GM21367 (cell line): ENCODE results near the gene PXDN.
"Not testable (repeated sequence)": the region's sequence is repeated elsewhere in the genome, so short reads cannot be mapped to it uniquely, and the experiment has no call there.

Source experiments
- ATAC-seq: cut with Tn5 transposase; IDR thresholded peaks from one replicate; pipeline ENCODE4 v1.9.1; 2021; ENCODE audit not compliant: unreplicated experiment

Gene PXDN

DNA sequence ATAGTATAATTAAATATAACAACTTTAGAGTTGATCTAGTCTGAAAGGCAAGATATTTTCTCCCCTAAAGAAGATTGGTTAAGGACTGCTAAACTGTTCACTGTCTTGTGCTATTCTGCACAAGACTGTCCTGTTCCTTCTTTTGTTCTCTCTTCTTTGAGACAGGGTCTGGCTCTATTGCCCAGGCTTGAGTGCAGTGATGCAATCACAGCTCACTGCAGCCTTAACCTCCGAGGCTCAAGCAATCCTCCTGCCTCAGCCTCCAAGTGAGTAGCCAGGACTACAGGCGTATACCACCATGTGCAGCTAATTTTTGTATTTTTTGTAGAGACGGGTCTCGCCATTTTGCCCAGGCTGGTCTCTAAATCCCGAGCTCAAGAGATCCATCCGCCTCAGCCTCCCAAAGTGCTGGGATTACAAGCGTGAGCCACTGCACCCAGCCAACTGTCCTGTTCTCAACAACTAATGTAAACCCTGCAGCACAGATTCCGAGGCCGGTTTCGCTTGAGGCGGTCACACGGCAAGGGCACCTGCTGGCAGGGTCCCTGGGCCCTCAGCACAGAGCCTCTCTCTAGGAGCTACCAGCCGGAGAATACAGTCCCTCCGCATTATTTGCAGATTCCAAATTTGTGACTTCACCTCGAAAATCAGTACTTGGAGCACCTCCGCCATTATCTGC, 16.4 kb downstream of the PXDN start:
- no peak for ATAC-seq

DNA sequence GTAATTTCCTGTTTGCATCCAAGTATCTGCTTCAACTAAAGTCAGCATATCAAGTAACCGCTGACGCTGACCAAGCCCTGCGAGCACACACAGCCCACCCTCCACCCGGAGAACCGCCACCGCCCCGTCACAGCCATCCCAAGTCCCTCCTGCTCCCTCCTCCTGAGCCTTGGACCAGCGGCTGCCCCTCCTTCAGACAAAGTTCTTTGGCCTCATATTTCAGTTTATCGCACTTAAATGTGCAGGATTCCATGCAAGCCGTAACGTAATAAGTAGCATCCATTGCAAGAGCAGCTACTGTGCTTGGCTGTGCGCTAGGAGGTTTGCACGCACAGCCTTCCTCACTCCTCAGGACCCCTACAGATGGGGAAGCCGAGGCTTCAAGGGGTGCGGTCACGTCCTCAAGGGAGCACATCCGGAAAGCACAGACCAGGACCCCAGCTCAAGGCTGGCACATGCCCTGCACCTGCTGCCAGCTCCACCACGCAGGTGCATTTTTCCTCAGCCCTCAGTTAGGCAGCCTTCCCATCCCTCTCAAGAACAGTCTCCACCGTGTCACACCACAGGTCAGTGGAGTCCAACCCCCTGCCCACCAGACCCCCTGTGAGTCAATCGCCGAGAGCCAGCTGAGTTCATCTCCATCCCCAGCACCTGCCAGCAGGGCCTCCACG, 17.1 kb downstream of the PXDN start:
- ATAC-seq: no peak

DNA sequence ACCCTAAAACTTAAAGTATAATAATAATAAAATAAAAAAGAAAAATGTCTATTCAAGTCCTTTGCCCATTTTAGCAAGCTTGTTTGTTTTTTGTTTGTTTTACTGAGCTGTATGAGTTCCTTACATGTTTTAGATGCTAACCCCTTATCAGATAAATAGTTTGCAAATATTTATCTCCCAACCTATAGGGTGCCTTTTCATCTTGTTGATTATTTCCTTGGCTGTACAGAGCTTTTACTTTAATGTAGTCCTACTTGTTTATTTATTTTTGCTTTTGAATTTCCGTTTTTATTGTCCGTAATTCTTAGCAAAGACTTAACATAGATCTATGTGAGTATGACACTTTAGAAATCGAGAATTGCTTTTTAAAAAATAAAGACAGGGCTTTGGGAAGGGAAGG, 17.8 kb downstream of the PXDN start:
- no peak for ATAC-seq

DNA sequence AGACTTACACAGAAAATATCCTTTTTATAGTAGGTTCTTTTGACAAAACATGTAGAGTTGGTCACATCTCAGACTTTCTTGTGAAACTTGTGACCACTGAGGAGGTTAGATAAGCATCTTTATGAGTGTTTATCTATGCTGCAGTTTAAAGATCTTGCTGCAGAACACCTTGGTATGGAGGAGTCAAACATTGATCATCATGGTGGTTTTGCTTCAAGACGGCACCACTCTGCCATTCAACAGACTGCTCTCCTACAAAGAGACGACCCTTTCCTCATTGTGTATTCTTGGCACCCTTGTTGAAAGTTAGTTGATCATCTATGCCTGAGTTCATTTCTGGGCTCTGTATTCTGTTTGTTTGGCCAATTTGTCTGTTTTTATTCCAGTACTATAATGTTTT, 20.0 kb downstream of the PXDN start:
- ATAC-seq: not testable (repeated sequence)

DNA sequence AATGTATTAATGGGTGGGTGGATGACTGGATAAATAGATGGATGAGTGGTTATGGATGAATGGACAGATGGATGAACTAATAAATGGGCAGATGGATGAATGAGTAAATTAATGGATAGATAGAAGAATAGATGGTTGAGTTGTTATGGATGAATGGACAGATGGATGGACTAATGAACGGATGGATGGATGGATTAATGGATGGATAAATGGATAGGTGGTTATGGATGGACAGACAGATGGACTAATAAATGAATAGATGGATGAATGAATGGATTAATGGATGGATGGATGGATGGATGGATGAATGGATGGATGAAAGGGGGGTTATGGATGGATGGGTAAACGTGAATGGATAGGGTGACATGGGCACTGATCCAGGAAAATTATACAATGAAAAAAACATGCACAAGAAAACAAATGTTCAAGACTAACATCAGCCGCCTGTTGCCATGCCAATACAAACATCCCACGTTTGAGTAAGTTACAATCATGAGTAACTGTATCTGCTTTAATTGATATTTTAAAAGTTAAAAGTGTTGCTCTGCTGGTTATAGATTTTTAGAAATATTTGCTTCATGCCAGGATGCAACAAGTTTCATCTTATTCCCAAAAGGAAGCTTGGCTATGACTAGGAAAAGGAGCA, 20.8 kb downstream of the PXDN start:
- no peak for ATAC-seq

DNA sequence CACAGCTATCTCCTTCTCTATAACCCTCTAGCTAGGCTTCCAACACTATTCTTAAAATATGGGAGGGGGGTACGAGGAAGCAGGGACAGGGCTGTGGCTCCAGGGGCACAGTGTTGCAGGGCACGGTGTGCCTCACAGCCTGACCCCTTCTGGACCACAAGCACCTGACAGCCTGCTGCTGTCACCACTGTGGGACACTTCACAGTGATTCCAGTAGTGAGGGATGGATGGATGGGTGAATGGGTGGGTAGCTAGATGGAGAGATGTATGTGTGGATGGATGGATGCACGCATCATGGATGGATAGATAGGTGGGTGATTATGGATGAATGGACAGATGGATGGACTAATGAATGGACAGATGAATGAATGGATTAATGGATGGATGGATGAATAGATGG, 21.6 kb downstream of the PXDN start:
- no peak for ATAC-seq

DNA sequence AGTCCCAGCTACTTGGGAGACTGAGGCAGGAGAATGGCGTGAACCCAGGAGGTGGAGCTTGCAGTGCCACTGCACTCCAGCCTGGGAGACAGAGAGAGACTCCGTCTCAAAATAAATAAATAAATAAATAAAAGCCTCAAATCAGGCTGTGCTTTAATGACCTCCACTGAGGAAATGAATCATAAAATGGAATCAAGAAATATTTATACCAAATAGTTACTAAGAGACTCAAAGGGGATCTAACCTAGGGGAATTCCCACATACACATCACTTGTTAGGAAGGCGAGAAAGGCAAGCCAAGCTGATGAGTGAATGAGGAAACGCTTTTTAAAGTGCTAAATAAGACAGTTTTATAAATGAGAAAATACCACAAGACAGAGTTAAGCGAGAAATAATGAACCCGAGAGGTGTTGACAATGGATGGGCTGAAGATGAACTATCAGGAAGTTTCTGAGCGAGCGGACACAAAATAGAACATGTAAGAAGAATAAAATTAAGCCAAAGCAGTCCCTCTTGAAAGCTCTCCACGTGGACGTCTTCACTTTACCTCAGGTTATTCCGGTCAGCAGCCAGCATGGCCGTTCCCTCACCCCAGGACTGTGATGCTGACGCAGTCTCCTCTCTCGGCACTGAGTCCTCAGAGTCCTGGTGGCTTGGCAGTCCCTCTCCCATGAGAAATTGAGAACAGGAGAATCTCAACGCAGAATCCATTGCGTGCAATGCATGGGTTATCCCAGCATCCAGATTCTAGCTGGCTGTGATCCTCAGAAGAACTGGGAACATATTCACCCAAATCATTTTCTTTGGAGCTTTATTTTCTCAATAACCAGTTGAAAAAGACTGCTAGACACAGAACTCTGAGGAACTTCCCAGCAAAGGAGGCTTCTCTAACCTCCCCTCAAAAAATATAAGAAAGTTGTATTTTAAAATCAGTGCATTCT, 22.3 kb downstream of the PXDN start:
- ATAC-seq: no peak

DNA sequence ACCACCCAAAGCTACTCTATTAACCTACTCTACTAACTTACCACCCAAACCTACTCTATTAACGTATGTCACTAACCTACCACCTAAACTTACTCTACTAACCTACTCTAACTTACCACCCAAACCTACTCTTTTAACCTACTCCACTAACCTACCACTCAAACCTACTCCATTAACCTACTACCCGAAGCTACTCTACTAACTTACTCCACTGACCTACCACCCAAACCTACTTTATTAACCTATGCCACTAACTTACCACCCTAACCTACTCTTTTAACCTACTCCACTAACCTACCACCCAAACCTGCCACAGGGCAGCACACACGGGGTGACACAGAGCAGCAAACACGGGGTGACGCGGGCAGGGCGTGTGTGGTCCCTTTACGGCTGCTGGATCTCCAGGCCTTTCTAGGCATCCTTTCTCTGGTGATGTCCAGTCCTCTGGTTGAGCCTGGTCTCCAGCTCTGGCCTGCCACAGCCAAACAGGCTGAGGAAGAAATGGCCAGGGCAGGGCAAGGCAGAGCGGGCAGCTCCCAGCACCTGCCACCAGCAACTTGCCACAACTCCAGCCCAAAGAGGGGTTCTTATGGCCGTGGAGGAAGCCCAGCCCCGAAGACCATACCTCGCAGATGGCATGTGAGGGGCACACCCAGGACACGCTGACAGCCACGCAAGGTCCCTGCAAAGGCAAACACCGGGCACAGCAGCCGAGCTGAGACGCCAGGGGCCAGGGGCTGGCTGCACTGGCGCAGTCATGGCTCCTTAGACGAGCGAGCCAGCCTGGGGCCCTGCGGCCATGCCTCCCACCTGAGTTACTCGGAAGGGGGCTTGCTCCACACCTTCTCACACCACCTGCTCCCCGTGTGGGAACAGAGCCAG, 25.7 kb downstream of the PXDN start:
- no peak for ATAC-seq

DNA sequence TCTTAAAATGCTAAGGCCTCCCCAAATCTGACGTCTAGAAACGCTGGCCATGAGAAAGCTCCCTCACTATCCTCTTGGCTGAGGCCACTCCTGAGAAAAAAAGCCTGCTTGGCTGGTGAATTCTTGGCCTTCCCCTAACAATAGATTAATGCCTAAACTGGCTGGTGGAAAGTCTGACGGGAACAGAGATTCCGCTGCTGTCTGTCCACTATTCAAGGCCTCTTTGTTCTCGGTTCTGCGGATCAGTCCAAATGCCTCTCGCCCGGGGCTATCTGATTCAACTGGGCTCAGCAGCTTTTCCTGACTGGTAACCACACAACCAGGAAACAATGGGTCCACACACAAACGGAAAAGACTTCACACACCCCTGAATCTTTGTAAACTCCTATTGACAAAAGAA, 27.2 kb downstream of the PXDN start:
- ATAC-seq: no peak

DNA sequence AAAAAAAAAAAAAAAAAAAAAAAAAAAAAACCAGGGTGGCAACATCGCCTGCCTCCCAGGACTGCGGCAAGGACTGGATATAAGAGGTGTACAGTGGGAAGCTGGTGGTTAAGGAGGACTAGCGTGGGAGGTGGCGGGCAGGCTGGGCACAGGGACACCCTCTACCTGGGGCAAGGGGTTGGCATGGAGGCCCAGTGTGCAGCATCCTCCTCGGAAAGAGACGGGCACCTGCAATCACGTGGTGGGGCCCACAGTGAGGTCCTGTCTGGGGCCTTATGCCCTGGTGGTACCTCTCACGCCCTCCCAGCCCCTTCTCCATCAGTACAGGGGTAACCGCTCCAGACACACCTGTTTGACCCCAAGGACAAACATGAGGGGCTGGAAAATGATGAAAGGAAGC, 27.9 kb downstream of the PXDN start:
- ATAC-seq: no peak

DNA sequence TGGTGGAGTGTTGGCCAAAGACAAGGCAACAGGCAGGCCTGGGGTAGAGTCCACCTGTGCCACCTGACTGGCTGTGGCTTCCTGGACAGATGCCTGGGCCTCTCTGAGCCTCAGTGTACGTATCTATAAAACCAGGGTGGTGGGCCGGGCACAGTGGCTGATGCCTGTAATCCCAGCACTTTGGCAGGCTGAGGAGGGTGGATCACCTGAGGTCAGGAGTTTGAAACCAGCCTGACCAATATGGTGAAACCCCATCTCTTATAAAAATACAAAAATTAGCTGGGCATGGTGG, 28.4 kb downstream of the PXDN start:
- not testable (repeated sequence) for ATAC-seq

DNA sequence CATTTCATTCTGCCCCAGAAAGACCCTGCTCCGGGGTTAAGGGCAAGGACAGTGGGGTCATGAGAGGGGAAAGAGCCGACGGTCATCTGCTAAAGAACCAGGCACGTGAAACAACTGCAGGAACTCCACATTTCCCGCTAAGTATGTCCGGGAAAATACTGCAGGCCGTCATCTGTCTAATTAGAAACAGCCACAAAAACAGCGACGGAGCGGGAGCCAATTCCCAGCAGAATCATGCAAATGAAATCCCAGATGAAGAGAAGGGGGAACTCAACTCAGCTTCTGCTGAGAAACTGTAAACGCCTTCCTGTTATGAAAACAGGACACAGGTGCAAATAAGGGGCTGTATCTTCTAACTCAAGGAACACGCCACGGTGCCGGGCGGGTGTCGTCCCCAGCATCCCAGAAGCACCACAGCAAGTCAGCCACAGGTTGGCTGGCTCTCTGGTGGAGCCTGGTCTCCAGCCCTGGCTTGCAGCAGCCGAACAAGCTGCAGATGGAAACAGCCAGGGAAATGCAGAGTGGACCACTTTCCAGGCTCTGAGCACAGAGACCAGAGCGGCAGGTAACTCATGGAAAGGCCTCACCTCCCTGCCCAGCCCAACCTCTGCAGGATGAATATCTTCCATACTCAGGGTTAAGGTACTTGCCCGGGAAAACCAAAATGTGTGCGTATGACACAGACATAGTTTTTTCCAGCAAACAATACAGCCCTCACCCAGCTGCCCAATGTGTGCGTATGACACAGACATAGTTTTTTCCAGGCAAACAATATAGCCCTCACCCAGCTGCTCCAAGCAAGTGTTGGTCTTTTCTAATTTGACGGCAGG, 28.9 kb downstream of the PXDN start:
- ATAC-seq: no peak

DNA sequence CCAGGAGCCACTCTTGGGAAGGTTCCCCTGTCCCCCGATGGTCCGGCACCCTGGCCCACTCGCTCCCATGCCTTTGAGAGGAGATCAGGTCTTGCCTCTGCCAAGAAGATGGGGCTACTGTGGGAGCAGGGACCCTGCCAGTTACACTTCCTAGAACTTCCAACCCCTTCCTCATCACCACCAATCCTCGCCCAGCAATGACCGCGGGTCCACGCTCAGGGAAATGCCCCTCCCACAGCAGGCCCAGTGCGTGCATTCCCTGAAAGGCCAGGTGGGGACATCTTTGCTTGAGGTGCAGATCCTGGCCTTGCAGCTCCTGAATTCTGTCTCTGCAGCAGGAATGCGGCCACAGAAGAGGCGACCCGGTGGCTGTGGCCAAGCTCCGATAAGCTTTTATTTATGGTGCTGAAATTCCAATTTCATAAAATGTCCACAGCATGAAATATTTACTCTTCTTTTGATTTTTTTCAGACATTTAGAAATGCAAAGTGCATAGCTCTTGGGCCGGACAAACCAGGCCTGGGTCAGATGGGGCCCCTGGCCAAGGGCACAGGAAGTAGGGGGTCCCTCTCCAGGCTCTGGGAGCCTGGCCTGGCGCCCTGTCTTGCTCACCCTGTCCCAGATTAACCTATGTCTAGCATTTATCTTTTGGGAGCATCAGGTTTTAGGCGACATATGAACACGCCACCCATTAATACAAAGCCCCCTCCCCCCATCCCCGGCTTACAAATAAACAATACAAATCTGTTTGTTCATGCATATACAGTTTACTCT, 29.8 kb downstream of the PXDN start:
- no peak for ATAC-seq

DNA sequence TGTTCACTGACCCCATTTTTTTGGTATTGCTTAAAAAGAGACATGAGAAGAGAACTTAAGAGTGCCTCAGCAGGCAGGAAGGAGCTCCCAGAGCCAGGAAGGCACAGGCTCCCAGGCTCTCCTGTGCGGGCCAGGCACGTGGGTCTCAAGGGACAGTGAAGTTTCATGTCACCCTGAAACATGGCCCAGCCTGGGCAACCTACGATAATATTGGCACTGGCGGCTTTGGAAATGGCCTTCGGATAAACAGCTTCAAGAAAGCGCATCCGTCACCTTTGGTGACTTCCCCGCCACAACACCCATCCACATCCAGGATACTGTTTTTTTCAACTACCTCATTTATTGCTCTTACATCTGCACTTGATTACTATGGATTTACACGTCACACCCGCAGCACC, 30.5 kb downstream of the PXDN start:
- ATAC-seq: no peak

DNA sequence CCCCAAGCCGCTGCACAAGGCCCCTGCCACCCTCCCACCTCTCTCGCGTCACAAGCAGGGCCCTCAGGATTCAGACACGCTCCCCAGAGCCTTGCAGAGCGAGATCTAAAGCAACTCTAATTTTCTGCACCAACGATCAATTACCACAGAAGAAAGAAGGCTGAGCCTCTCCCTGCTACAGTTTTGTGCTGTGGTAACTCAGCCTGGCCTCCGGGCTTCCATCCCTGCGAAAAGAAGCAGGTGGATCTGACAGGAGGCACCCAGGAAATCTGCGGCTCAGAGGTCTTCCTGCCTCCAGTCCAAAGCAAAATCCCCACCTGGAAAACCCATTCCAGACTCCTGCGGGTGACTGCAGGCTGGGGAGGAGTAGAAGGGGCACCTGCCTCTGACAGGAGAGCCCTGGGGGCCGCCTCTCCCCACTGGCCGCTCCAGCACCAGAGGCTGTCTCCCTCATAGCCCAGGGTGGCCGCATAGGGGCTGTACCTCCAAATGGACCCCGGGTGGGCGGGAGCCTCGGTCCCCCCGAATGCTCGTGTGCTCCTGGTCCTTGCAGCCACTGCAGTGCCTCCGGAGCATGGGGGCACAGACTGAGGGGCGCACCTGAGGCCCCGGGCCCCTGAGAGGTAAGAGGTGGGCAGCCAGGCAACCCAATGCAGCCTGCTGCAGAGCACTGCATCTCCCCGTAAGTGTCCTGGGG, 31.0 kb downstream of the PXDN start:
- ATAC-seq: no peak

DNA sequence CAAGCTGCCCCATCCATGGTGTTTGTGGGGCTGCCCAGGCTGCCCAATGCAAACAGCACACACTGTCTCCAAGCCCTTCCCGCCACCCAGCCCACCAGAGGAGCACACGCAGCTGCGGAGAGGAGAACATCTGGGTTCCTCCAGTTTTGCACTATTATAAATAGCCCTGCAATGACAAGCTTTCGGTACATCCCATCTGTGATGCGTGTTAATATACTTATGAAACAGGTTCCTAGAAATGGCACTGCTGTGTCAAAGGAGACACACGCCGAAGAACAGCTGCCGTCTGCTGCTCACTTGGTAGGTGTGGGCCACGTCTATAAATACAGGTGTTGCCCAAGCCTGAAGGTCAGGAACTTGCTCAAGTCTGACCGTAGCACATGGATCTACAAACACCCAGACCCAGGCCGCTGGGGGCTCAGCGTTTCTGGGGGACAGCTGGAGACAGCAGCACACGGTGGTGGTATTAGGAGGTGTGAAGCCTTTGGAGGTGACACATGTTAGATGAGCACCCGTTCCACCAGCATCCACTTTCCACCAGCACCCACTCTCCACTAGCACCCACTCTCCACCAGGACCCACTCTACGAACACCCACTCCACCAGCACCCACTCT, 34.3 kb downstream of the PXDN start:
- no peak for ATAC-seq

DNA sequence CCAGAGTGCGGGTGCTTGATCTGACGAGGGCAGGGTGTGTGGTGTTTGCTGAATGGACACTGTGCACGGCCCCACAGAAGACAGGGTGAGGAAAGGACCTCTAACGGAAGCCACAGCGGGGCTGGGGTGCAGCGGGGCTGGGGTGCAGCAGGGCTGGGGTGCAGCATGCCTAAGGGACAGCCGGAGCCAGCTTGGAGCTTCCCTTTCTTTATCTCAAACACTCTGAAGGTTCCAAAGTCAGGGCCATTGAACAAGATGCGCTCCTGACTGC, 35.0 kb downstream of the PXDN start:
- ATAC-seq: no peak
